ENCODE results near the gene ADAMTSL4.
"Not testable (repeated sequence)": the region's sequence is repeated elsewhere in the genome, so short reads cannot be mapped to it uniquely, and the experiment has no call there.

Gene ADAMTSL4

DNA sequence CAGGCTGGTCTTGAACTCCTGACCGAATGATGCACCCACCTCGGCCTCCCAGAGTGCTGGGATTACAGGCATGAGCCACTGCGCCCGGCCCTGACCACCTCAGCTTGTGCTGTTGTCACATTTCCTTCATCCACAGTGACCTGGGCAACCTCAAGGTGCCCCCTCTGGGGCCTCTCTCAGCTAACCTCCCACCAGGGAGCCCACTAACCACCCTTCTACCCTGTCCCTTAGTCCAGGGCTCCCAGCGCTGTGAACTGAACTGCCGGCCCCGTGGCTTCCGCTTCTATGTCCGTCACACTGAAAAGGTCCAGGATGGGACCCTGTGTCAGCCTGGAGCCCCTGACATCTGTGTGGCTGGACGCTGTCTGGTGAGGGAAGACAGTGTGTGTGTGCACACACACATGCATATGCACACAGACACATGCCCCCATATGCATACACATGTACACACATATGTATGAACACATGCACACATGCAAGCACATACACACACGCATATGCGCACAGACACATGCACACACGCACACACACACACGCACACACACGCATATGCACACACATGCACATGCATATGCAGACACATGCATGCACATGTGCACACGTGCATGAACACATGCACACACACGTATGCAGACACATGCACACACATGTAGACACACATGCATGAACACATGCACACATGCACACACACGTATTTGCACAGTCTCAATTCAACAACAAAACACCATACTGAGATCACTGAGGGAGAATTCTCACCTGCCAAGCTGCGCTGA, 6.2 kb downstream of the ADAMTSL4 start:
- DNase-seq (ENCODE audit: low spot score), result no peak

DNA sequence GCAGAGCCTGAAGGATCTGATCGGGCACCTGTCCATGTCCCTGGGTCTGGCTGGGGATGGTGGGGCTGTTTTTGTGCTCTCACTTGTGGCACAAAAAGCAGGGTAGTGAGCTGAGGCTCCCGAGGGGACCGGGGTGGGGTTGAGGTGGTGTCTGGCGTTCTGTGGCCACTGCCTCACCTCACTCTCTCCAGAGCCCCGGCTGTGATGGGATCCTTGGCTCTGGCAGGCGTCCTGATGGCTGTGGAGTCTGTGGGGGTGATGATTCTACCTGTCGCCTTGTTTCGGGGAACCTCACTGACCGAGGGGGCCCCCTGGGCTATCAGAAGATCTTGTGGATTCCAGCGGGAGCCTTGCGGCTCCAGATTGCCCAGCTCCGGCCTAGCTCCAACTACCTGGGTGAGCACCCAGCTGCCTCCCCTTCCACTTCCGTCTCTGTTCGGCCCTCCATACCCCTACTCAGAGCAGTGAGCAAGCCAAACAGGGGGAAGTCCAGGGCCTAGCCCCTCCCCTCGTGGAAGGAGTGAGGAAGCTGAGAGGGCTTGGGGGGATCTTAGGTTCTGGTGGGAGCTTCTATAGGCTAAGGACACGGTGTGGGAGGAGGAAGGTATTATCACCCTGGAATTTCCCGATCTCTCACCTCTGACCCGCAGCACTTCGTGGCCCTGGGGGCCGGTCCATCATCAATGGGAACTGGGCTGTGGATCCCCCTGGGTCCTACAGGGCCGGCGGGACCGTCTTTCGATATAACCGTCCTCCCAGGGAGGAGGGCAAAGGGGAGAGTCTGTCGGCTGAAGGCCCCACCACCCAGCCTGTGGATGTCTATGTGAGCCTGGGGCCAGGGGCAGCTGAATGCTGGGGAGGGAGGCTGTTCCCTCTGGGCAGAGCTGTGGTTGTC, 7.0 kb downstream of the ADAMTSL4 start:
- no peak for DNase-seq (ENCODE audit: low spot score)

DNA sequence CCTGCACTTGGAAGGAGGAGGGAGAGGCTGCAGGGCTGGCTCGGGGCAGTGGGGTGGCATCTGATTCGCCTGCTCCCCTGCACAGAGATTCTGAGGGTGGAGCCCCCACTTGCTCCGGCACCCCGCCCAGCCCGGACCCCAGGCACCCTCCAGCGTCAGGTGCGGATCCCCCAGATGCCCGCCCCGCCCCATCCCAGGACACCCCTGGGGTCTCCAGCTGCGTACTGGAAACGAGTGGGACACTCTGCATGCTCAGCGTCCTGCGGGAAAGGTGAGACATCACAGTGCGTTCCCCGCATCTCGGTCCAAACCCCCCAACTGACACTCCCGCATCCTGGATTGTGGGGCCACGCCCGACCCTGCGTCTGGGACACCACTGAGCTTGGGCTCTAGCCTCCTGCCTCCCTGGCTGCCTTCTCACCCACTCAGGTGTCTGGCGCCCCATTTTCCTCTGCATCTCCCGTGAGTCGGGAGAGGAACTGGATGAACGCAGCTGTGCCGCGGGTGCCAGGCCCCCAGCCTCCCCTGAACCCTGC, 7.9 kb downstream of the ADAMTSL4 start:
- no peak for DNase-seq (ENCODE audit: low spot score)

DNA sequence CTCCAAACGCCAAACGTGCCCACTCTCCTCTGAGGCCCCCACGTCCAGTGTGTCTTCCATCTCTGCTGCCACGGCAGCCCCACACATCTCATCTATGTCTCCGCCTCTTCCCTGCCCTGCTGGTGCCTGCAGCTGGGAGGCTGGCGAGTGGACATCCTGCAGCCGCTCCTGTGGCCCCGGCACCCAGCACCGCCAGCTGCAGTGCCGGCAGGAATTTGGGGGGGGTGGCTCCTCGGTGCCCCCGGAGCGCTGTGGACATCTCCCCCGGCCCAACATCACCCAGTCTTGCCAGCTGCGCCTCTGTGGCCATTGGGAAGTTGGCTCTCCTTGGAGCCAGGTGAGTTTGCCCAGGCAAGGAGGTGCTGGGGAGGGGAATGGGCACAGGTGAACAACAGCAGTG, 8.6 kb downstream of the ADAMTSL4 start:
- no peak for DNase-seq (ENCODE audit: low spot score)

DNA sequence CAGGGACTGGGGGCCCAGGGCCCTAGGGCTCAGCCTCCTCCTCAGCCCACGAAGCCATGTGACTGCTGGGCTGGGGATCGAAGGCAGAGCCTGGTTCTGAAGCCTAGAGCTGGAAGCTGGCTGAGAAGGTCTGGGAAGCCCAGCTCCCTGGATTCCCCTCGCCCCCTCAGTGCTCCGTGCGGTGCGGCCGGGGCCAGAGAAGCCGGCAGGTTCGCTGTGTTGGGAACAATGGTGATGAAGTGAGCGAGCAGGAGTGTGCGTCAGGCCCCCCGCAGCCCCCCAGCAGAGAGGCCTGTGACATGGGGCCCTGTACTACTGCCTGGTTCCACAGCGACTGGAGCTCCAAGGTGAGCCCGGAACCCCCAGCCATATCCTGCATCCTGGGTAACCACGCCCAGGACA, 9.1 kb downstream of the ADAMTSL4 start:
- DNase-seq (ENCODE audit: low spot score), result no peak

DNA sequence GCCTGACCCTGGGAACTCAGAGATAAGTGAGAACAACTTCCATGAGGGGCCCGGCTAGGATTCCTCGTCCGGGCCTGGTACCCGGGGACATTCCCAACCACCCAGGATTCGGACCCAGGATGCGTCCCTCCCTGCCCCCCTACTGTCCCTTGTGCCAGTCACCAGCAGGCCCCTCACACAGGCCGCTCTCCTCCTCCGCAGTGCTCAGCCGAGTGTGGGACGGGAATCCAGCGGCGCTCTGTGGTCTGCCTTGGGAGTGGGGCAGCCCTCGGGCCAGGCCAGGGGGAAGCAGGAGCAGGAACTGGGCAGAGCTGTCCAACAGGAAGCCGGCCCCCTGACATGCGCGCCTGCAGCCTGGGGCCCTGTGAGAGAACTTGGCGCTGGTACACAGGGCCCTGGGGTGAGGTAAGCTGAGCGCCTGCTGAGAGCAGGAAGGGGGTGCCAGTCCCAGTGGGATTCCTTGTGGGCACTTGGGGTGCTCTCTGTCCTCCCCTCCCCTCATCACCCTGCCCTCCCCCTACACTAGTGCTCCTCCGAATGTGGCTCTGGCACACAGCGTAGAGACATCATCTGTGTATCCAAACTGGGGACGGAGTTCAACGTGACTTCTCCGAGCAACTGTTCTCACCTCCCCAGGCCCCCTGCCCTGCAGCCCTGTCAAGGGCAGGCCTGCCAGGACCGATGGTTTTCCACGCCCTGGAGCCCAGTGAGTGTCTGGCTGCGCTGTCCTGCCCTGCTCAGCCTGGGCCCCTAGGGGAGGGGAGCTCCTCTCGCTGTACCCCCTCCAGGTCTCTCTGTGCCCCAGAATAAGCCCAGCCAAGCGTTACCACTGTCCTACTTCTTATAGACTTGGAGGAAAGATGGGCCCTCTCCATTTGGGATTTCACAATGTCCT, 9.8 kb downstream of the ADAMTSL4 start:
- no peak for DNase-seq (ENCODE audit: low spot score)

DNA sequence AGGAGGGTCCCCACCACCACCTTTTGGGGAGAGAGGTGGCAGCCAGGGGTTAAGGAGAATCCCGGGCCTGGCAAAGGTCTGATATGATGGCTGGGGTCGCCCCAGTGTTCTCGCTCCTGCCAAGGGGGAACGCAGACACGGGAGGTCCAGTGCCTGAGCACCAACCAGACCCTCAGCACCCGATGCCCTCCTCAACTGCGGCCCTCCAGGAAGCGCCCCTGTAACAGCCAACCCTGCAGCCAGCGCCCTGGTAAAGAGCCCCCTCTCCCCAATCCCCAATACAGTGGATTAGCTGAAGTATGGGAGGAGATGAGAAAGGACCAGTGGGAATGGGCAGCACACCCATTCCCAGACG, 10.4 kb downstream of the ADAMTSL4 start:
- DNase-seq (ENCODE audit: low spot score), result no peak

DNA sequence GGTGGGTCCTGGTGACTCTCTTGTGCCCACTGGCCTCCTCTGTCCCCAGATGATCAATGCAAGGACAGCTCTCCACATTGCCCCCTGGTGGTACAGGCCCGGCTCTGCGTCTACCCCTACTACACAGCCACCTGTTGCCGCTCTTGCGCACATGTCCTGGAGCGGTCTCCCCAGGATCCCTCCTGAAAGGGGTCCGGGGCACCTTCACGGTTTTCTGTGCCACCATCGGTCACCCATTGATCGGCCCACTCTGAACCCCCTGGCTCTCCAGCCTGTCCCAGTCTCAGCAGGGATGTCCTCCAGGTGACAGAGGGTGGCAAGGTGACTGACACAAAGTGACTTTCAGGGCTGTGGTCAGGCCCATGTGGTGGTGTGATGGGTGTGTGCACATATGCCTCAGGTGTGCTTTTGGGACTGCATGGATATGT, 10.8 kb downstream of the ADAMTSL4 start:
- DNase-seq (ENCODE audit: low spot score), result peak; percentile 72

DNA sequence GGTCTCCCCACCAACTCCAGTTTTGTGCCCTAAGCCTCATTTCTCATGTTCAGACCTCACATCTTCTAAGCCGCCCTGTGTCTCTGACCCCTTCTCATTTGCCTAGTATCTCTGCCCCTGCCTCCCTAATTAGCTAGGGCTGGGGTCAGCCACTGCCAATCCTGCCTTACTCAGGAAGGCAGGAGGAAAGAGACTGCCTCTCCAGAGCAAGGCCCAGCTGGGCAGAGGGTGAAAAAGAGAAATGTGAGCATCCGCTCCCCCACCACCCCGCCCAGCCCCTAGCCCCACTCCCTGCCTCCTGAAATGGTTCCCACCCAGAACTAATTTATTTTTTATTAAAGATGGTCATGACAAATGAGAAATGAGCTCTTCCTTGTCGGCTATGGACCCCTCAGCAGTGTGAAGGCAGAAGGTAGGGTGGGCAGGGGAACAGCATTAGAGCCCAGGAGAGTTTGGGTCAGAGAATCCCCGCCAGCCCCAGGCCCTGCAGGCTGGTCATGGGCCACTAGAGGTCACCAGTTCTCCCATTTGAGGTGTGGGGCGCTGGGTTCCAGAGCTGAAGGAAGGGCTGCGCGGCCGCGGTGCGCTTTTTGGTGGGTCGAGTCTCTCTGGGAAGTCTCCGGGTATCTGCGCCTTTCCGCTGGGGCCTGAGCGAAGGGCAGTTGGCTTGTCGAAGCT, 11.5 kb downstream of the ADAMTSL4 start:
- peak; percentile 82 for DNase-seq (ENCODE audit: low spot score)

DNA sequence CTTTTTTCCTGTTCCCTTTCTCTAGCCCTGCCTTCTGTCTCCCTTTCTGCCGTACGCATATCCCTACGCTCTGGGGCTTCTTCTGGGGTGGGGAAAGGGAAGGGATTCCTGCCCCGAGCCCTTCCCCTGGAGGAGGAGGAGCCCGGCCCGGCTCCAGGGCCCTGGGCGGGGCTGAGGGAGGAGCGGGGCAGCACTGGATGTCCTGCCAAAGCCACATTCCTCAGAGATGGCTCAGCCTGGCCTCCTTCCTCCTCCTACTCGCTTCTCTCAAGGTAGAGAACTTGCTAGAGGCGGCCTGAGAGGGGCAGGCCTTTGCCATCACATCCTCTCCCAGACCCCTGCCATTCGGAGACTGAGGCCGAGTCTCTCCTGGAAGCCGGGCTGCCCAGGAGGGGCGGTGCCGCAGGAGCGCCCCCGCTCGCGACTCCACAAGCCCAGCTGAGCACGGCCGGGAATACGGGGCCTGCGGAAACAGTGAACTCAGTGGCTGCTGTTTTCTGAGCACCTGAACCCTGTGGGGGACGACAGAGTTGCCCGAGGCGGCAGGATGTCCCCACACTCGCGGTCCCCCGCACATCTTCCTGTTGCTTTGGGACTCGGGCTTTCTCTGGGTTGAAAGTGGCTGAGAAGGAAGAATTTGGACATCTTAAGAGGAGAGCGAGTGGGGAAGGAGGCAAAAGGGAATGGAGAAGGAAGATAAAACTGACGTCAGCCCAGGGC, 12.2 kb downstream of the ADAMTSL4 start:
- DNase-seq (ENCODE audit: low spot score), result peak; percentile 94

DNA sequence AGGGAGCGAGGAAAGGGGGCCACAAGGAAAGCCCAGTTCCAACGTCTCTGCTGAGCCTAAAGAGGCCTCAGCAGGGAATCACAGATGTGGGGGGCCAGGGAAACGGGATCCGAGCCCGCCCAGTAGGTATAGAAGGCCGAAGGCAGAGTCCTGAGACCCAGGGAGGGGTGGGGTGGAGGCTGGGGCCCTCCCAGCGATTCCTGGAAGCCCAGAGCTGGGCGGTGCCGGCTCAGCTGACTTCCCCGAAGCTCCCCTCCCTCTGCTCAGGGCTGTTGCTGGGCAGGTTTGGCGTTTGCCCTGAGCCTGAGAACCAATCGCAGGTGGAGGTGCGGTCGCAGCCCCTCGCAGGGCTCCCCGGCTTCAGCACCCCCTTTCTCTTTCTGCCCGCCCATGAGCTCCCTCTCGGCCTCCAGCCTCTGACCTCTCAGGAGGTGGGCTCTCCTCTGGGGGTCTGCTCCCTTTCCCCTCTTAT, 12.8 kb downstream of the ADAMTSL4 start:
- DNase-seq (ENCODE audit: low spot score), result peak; percentile 90

DNA sequence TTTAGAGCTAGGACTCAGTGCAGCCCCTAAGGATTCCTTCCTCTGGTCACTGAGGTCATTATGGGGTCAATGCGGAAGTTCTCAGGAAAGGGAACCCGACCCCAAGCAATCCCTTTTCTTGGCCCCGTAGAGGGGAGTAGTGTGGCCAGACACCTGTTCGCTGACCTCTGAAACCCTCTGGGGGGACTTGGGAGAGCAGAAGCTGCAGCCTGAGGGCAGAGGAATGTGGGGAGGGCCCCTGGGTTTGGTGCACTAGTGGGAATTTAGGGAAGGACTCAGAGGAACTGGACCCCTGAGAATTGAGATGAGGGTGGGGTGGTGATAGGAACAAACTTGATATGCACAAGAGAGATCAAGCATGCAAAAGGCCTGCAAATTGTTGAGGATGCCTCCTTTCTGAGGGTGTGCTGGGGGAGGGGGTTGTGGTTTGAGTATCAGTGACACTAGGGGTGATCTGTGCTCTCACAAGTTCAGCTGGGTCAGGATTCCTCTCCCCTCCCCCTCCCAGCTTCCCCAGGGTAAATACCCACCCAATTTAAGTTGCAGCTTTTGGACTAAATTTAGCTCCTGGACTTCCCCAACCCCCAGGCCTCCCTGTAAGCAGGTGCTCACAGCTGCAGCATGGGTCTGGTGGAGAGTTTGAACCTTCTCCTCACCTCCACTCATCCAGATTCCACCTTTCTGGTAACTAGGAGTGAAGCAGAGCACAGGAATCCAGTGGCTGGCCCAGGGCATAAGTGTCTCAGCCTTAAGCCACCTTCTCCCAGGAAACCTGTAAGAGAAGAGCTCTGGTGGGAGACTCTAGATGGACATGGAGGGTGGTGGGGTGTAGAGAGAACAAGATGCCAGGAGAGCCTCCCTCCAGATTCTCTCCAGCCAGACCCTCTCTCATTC, 13.5 kb downstream of the ADAMTSL4 start:
- DNase-seq (ENCODE audit: low spot score), result no peak

DNA sequence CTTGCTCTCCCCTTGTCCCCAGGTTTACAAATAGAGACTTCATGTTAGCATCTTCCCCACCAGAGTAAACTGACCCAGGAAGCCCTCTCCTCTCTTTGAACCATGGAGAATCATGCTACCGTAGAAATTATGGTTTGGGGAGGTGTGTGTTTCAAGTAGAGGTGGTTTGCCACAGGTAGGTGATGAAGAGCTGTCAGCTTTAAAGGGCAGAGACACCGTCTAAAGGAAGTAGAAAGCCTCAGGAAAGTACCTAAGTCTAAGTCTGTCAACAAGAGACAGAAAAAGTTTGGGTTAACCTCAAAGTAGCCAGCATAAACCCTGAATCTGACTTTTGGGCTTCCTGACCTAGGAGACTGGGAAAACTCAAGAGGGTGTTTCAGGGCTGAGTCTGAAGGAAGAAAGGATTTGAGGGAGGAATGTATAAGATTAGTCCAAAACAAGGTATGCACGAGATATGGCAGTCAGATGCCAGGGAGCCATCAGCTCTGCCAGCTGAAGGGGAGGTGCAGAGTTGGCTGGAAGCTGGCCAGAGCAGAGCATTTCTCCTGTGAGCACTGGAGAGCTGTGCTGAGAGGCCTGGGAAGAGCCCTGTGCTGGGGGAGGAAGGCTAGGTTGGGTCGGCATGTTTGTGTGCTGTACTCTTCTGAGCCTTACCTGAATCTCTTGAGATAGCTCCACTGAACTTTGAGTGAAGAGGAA, 14.3 kb downstream of the ADAMTSL4 start:
- no peak for DNase-seq (ENCODE audit: low spot score)

DNA sequence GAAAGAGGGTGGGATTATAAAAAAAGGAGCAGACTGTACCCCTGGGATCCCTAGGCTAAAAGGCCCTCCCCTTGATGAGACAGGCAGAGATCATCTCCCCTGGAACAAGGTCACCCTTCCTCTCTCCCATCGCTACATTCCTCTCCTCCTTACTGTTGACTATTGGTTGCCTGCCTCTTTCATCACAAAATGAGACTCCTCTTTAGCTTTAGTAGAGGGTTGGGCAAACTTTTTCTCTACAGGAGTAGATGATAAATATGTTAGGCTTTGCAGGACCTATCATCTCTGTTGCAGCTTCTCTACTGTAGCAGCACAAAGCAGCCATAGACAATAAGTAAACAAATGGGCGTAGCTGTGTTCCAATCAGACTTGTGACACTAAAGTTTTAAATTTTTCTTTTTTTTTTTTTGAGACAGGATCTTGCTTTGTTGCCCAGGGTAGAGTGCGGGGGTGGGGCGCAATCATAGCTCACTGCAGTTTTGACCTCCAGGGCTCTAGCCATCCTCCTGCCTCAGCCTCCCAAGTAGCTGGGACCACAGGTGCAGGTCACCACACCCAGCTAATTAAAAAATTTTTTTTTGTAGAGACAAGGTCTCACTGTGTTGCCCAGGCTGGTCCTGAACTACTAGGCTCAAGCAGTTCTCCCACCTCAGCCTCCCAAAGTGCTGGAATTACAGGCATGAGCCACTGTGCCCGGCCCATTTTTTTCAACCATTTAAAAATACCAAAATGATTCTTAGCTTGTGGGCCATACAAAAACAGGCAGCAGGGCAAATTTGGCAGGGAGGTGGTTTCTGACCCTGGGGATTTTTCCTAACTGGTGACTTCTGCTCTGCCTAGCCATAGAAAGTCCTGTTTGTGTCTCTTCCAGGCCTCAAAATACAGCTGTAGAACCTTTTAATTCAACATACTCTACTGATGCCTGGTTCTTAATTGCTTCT, 15.1 kb downstream of the ADAMTSL4 start:
- DNase-seq (ENCODE audit: low spot score), result no peak

DNA sequence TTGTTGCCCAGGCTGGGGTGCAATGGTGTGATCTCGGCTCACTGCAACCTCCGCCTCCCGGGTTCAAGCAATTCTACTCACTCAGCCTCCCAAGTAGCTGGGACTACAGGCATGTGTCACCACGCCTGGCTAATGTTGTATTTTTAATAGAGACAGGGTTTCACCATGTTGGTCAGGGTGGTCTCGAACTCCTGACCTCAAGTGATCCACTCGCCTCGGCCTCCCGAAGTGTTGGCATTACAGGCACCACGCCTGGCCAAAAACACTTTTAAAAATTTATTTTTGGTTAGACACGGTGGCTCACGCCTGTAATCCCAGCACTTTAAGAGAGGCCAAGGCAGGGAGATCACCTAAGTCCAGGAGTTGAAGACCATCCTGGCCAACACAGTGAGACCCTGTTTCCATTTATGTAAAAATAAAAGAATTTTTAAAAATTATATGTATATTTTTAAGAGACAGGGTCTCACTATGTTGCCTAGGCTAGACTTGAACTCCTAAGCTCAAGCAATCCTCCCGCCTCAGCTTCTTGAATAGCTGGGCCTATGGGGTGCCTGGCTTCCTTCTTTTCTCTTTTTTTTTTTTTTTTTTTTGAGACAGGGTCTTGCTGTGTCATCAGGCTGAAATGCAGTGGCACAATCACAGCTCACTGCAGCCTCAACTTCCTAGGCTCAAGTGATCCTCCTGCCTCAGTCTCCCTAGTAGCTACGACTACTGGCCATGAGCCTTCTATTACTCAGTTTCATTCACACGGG, 16.2 kb downstream of the ADAMTSL4 start:
- not testable (repeated sequence) for DNase-seq (ENCODE audit: low spot score)

DNA sequence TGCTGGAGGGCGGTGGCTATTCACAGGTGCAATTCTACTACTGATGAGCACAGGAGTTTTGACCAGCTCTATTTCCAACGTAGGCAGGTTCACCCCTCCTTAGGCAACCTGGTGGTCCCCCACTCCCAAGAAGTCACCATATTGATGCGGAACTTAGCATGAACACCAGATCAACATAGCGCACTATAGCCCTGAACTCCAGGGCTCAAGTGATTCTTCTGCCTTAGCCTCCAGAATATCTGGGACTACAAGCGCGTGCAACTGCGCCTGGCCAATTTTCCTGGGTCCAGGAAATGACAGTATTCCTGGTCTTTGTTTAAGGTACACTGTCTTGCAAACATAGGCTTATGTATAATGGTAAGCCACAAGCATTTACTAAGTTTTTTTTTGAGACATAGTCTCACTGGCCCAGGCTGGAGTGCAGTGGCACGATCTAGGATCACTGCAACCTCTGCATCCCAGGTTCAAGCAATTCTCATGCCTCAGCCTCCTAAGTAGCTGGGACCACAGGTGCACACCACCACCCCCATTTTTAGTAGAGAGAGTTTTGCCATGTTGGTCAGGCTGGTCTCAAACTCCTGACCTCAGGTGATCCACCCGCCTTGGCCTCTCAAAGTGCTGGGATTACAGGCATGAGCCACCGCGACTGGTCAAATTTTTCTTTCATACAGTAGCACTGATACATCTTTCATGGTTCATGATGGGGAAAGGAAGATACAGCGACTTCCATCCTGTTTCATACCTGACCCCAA, 17.6 kb downstream of the ADAMTSL4 start:
- DNase-seq (ENCODE audit: low spot score), result no peak

Data from AG08396 (cell line).